ENCODE measurements around the gene LDLRAD4. TPM values are rescaled to one million over a fixed set of nuclear protein-coding genes. Genes with fewer than 3 reads are reported as not detected.

LDLRAD4 gene
- total and polyA plus RNA-seq, 2 experiments from 2014 or later: 0.73 to 1.9 TPM

DNA sequence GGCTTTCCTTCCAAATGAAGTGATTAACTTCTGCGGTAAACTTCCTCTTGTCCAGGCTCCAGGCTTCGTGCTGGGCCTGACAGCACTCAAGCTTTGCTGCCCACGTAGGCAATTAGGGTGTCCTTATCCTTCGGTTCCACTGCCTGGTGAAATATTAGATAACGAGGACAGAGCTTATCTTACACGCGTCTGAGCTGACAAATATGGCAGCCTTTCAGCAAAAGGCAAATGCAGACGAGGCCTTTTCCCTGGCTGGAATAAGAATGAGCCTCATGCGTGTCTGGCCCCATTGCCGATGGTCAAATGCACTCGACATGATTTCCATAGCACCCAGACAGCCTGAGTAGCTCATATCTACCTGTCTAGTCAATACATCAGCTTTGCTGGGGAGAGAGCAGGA, 366.3 kb downstream of the LDLRAD4 start:
- Histone ChIP-seq H3K4me2 (no peak overlapping the region), H3K27me3 (ENCODE audit: insufficient read depth) (no peaks in the 10 kb centered on the region), H3K9me2 (ENCODE audit: insufficient read depth) (no peaks in the 10 kb centered on the region), H3K4me3 (no peak overlapping the region), H3K4me1 (ENCODE audit: insufficient read depth) (no peaks in the 10 kb centered on the region), H2AFZ (no peak overlapping the region), H3K27ac (ENCODE audit: low read depth) (no peak overlapping the region), H3K36me3 (ENCODE audit: insufficient read depth) (no peaks in the 10 kb centered on the region), H3K79me2 (replicated peaks; ENCODE audit: insufficient read depth) (no peaks in the 10 kb centered on the region), H3F3A (replicated peaks; ENCODE audit: low read depth) (no peaks in the 10 kb centered on the region), H4K20me1 (replicated peaks; ENCODE audit: insufficient read depth) (no peaks in the 10 kb centered on the region; the same call in 1 of the 2 replicates)
- DNase-seq (ENCODE audit: low spot score) (no peak), ATAC-seq (no peak)
- Mint-ChIP-seq H3K9me3 (no peaks in the 10 kb centered on the region), H3K4me1 (no peaks in the 10 kb centered on the region), H3K36me3 (ENCODE audit: low read depth) (no peaks in the 10 kb centered on the region), H3K4me3 (no peak overlapping the region), H3K27ac (no peak overlapping the region), H3K27me3 (ENCODE audit: insufficient read depth, low read depth, poor library complexity) (peaks cover 2% of the 10 kb centered on the region)
- TF ChIP-seq ETS1 (IDR thresholded peaks at IDR 0.05): no peak
- TF ChIP-seq, protein P1, sequence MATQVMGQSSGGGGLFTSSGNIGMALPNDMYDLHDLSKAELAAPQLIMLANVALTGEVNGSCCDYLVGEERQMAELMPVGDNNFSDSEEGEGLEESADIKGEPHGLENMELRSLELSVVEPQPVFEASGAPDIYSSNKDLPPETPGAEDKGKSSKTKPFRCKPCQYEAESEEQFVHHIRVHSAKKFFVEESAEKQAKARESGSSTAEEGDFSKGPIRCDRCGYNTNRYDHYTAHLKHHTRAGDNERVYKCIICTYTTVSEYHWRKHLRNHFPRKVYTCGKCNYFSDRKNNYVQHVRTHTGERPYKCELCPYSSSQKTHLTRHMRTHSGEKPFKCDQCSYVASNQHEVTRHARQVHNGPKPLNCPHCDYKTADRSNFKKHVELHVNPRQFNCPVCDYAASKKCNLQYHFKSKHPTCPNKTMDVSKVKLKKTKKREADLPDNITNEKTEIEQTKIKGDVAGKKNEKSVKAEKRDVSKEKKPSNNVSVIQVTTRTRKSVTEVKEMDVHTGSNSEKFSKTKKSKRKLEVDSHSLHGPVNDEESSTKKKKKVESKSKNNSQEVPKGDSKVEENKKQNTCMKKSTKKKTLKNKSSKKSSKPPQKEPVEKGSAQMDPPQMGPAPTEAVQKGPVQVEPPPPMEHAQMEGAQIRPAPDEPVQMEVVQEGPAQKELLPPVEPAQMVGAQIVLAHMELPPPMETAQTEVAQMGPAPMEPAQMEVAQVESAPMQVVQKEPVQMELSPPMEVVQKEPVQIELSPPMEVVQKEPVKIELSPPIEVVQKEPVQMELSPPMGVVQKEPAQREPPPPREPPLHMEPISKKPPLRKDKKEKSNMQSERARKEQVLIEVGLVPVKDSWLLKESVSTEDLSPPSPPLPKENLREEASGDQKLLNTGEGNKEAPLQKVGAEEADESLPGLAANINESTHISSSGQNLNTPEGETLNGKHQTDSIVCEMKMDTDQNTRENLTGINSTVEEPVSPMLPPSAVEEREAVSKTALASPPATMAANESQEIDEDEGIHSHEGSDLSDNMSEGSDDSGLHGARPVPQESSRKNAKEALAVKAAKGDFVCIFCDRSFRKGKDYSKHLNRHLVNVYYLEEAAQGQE (IDR thresholded peaks at IDR 0.05; ENCODE audit: unreplicated experiment): no peak
- TF ChIP-seq JUNB (IDR thresholded peaks at IDR 0.05; ENCODE audit: unreplicated experiment): no peak
- no peak for TF ChIP-seq ZNF331 (CRISPR knock-in tag; IDR thresholded peaks at IDR 0.05; ENCODE audit: low read depth)
- TF ChIP-seq EZH2phosphoT487 (IDR thresholded peaks at IDR 0.05; ENCODE audit: unreplicated experiment): no peak
- no peak for TF ChIP-seq POLR2AphosphoS5 (IDR thresholded peaks at IDR 0.05; ENCODE audit: low read depth)
- TF ChIP-seq ZNF462 (CRISPR knock-in tag; IDR thresholded peaks at IDR 0.05): no peak
- no peak for TF ChIP-seq CREB1 (CRISPR knock-in tag; IDR thresholded peaks at IDR 0.05; ENCODE audit: low read depth)
- TF ChIP-seq STAT1 (IDR thresholded peaks at IDR 0.05; ENCODE audit: unreplicated experiment): no peak
- no peak for TF ChIP-seq NANOG (IDR thresholded peaks at IDR 0.05; ENCODE audit: borderline replicate concordance)
- TF ChIP-seq, protein P2, sequence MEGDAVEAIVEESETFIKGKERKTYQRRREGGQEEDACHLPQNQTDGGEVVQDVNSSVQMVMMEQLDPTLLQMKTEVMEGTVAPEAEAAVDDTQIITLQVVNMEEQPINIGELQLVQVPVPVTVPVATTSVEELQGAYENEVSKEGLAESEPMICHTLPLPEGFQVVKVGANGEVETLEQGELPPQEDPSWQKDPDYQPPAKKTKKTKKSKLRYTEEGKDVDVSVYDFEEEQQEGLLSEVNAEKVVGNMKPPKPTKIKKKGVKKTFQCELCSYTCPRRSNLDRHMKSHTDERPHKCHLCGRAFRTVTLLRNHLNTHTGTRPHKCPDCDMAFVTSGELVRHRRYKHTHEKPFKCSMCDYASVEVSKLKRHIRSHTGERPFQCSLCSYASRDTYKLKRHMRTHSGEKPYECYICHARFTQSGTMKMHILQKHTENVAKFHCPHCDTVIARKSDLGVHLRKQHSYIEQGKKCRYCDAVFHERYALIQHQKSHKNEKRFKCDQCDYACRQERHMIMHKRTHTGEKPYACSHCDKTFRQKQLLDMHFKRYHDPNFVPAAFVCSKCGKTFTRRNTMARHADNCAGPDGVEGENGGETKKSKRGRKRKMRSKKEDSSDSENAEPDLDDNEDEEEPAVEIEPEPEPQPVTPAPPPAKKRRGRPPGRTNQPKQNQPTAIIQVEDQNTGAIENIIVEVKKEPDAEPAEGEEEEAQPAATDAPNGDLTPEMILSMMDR (conservative IDR thresholded peaks at IDR 0.05; ENCODE audit: low read depth in 2 of 2): no peak
- TF ChIP-seq EZH2 (IDR thresholded peaks at IDR 0.05; ENCODE audit: low read depth, unreplicated experiment): no peak
- no peak for TF ChIP-seq ZNF114 (CRISPR knock-in tag; IDR thresholded peaks at IDR 0.05)

Data from GM23338 (cell line).